ENCODE data around the gene TRMT61B. TPM values are rescaled to one million over a fixed set of nuclear protein-coding genes. Genes with fewer than 3 reads are reported as not detected.

The TRMT61B gene
- total RNA-seq, 4 donors from 2014 or later: 5.8 to 15.2 (median 13.5) TPM

- Histone ChIP-seq H3K27me3 (no peaks in the 10 kb centered on the region), H3K9me3 (no peaks in the 10 kb centered on the region), H3K36me3 (no peaks in the 10 kb centered on the region), H3K4me1 (no peaks in the 10 kb centered on the region), H3K4me3 (no peak overlapping the region), H3K27ac (no peak overlapping the region)
- in situ Hi-C loops (cut with MboI; ENCODE audit: low sequenced_read_pairs in 4 of 4) (loop anchor here in 1 of 4 donors (25.0 kb wide), 1 partner anchor 1003 kb away; no protein-coding TSS in a partner anchor), intact Hi-C loops (cut with DNase I; ENCODE audit: low total_unique reads) (no loop called here)
- ATAC-seq (no peak), DNase-seq (no peak)
- no peak for TF ChIP-seq CTCF (IDR thresholded peaks at IDR 0.05 in 4 of 5, conservative IDR thresholded peaks at IDR 0.05 in 1 of 5)
- no peak for TF ChIP-seq POLR2A (IDR thresholded peaks at IDR 0.05)
Measured at GRCh38 chr2:28833740-28834470, 36.2 kb downstream of the TRMT61B start.

- in situ Hi-C loops (cut with MboI; ENCODE audit: low sequenced_read_pairs in 4 of 4): loop anchor here in 1 of 4 donors (25.0 kb wide), 1 partner anchor 1009 kb away; no protein-coding TSS in a partner anchor
- Histone ChIP-seq H3K4me3 (no peak overlapping the region), H3K36me3 (no peaks in the 10 kb centered on the region), H3K27me3 (no peaks in the 10 kb centered on the region), H3K9me3 (no peaks in the 10 kb centered on the region), H3K4me1 (no peaks in the 10 kb centered on the region), H3K27ac (no peak overlapping the region)
- DNase-seq (no peak), ATAC-seq (no peak)
- intact Hi-C loops (cut with DNase I; ENCODE audit: low total_unique reads): loop anchor here (10.0 kb wide), 1 partner anchor 1246 kb away; no protein-coding TSS in a partner anchor
- TF ChIP-seq CTCF (IDR thresholded peaks at IDR 0.05 in 4 of 5, conservative IDR thresholded peaks at IDR 0.05 in 1 of 5): no peak
Measured at GRCh38 chr2:28828382-28828781, 41.7 kb downstream of the TRMT61B start.

GRCh38 chr2:28824870-28825269, 45.2 kb downstream of the TRMT61B start:
- Histone ChIP-seq H3K27ac (no peak overlapping the region), H3K4me1 (no peaks in the 10 kb centered on the region), H3K27me3 (no peaks in the 10 kb centered on the region), H3K36me3 (no peaks in the 10 kb centered on the region), H3K4me3 (no peak overlapping the region), H3K9me3 (no peaks in the 10 kb centered on the region)
- intact Hi-C loops (cut with DNase I; ENCODE audit: low total_unique reads) (loop anchor here (10.0 kb wide), 1 partner anchor 1250 kb away; no protein-coding TSS in a partner anchor), in situ Hi-C loops (cut with MboI; ENCODE audit: low sequenced_read_pairs in 4 of 4) (loop anchor here in 3 of 4 donors (25.0 kb wide), 2 partner anchors 362 to 1012 kb away; no protein-coding TSS in a partner anchor)
- no peak for DNase-seq
- no peak for ATAC-seq
- TF ChIP-seq CTCF (IDR thresholded peaks at IDR 0.05 in 4 of 5, conservative IDR thresholded peaks at IDR 0.05 in 1 of 5) (no peak), POLR2A (IDR thresholded peaks at IDR 0.05) (no peak)

GRCh38 chr2:28824207-28824606, 45.9 kb downstream of the TRMT61B start:
- no peaks in the 10 kb centered on the region for H3K9me3 ChIP-seq
- ATAC-seq (no peak), DNase-seq (no peak)
- no peaks in the 10 kb centered on the region for H3K36me3 ChIP-seq
- no peak overlapping the region for H3K27ac ChIP-seq
- H3K4me1 ChIP-seq: no peaks in the 10 kb centered on the region
- intact Hi-C loops (cut with DNase I; ENCODE audit: low total_unique reads) (loop anchor here (10.0 kb wide), 1 partner anchor 1251 kb away; no protein-coding TSS in a partner anchor), in situ Hi-C loops (cut with MboI; ENCODE audit: low sequenced_read_pairs in 4 of 4) (loop anchor here in 3 of 4 donors (25.0 kb wide), 1 partner anchor 363 kb away; no protein-coding TSS in a partner anchor)
- H3K4me3 ChIP-seq: no peak overlapping the region
- no peaks in the 10 kb centered on the region for H3K27me3 ChIP-seq
- no peak for TF ChIP-seq POLR2A (IDR thresholded peaks at IDR 0.05)

- H3K27ac ChIP-seq: no peak overlapping the region
- H3K36me3 ChIP-seq: no peaks in the 10 kb centered on the region
- no peaks in the 10 kb centered on the region for H3K27me3 ChIP-seq
- no peak overlapping the region for H3K4me3 ChIP-seq
- H3K9me3 ChIP-seq: no peaks in the 10 kb centered on the region
- no peak for ATAC-seq
- intact Hi-C loops (cut with DNase I; ENCODE audit: low total_unique reads) (loop anchor here (10.0 kb wide), 1 partner anchor 1253 kb away; no protein-coding TSS in a partner anchor), in situ Hi-C loops (cut with MboI; ENCODE audit: low sequenced_read_pairs in 4 of 4) (loop anchor here in 3 of 4 donors (25.0 kb wide), 1 partner anchor 365 kb away; no protein-coding TSS in a partner anchor)
- no peaks in the 10 kb centered on the region for H3K4me1 ChIP-seq
- TF ChIP-seq POLR2A (IDR thresholded peaks at IDR 0.05): no peak
- no peak for TF ChIP-seq CTCF (IDR thresholded peaks at IDR 0.05 in 4 of 5, conservative IDR thresholded peaks at IDR 0.05 in 1 of 5)
- no peak for DNase-seq
Measured at GRCh38 chr2:28822036-28822435, 48.1 kb downstream of the TRMT61B start.
